GM12865 (cell line): ENCODE data around the gene DDX17.

Experiments
- DNase-seq: peaks from one replicate; pipeline ENCODE4 v3.0.0; 2010; ENCODE audit warnings: low read depth
- H3K4me3 ChIP-seq: 2 replicates; pipeline ENCODE4 v1.5.1; 2011; ENCODE audit warnings: mild to moderate bottlenecking, low read depth, low read length, control low read depth
- TF ChIP-seq, protein P1 (sequence below): IDR thresholded peaks from 2 replicates; pipeline ENCODE4 v1.5.1; 2011; ENCODE audit warnings: low read length, control low read depth, low read depth, inconsistent platforms; ENCODE audit not compliant: insufficient read depth; ENCODE audit errors: missing control alignments

The DDX17 gene

DNA sequence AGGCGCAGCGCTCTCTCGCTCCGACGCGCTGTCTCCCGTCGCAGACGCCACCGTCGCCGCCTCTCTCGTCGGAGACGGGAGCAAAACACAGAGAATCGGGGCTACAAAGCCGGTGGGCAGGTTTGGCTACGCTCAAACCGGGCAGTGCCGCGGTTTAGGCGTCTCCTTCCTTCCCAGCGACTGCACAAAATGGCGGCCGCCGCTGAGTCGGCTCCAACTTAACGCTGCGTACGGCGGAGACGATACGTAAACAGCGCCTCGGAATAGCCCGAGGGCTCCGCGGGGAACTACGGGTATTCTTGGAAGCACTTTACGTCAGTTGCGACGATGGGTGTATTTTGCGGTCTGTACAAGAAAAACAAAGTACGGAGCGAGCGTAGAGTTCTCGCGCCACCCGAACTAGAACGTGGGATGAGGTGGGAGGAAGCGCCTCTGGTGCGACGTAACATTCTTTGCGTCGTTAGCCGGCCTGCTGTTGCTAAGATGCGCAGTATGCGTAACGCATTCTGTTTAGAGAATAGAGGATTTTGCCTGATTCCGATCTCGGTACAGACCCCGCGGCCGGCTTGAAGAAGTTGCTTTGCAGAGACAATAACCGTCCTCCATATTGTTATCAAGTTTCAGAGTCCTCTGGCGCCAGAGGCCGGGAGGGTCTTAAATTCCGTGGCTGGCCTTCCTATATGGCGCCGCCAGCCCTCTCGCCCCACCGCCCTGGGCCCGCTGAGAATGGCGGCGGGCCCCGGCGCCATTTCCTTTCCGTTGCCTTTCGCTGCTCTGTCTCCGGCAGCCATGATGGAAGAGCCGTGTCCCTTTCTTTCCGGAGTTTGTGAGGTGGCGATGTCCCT, at the start of gene DDX17:
Gene DDX17 (minus strand): TSS at position 194 of the 845 bp plus-strand sequence.
- peak; percentile 95 for DNase-seq
- TF ChIP-seq, protein P1, sequence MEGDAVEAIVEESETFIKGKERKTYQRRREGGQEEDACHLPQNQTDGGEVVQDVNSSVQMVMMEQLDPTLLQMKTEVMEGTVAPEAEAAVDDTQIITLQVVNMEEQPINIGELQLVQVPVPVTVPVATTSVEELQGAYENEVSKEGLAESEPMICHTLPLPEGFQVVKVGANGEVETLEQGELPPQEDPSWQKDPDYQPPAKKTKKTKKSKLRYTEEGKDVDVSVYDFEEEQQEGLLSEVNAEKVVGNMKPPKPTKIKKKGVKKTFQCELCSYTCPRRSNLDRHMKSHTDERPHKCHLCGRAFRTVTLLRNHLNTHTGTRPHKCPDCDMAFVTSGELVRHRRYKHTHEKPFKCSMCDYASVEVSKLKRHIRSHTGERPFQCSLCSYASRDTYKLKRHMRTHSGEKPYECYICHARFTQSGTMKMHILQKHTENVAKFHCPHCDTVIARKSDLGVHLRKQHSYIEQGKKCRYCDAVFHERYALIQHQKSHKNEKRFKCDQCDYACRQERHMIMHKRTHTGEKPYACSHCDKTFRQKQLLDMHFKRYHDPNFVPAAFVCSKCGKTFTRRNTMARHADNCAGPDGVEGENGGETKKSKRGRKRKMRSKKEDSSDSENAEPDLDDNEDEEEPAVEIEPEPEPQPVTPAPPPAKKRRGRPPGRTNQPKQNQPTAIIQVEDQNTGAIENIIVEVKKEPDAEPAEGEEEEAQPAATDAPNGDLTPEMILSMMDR = no peak
- peak within 1 kb of the TSS; percentile 93 for H3K4me3 ChIP-seq

DNA sequence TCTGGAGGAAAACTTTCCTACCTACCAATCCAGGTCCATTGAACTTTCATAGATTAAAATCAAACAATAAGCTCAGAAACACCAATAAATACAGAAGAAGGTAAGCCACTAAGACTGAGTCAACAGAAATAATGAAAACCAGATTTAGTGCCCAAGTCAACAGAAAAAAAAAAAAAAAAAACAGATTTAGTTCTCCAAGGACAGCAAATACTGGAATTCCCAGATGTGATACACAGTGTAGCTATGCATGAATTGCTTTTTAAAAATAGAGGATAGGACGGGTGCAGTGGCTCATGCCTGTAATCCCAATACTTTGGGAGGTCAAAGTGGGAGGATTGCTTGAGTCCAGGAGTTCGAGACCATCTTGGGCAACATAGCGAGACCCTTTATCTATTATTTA, 48.2 kb upstream of the DDX17 start:
- TF ChIP-seq, protein P1 = no peak
- H3K4me3 ChIP-seq = no peak overlapping the region
- DNase-seq = no peak

DNA sequence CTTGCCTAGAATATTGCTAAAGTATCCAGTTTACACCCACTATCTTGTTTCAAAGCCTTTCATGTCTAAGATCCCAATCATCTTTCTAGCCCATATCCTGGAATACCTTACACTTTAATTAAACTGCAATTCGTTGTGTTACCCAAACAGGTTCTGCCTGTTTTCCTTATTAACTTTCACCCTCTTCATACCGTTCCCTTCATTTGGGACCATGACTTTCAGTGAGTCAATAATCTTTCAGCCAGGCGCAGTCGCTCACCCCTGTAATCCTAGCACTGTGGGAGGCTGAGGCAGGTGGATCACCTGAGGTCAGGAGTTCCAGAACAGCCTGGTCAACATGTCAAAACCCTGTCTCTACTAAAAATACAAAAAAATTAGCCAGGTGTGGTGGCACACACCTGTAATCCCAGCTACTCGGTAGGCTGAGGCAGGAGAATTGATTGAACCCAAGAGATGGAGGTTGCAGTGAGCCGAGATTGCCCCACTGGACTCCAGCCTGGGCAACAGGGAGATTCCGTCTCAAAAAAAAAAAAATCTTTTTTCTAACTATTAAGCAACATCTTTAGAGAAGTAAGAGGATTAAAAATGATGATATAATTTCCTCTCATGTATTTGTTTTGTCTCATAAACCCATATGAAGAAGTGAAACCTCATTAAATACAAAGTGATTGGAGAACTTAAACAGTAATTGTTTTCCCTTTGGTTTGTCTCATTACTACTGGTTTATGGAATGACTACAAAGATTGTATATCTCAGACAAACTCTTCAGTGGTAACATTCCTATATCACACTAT, 43.2 kb upstream of the DDX17 start:
- TF ChIP-seq, protein P1 = no peak
- H3K4me3 ChIP-seq = no peak overlapping the region
- no peak for DNase-seq

DNA sequence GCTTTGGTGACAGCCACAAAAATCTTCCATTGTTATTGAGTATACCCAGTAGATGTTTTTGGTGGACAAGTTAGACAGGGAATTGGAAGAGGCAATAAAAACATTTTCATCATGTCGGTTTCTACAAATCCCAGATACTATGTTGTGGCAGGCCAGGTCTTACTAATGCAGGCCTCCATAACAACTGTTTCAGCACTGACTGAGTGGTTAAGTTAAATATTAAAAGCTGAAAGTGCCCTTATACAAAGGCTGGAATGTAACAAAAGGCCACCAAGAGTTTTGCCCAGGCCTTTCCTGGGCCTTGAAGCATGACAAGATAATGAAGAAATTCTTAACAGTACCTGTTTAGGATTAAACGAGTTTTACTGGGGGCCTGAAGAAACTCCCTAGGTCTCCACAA, 34.6 kb upstream of the DDX17 start:
- TF ChIP-seq, protein P1 = no peak

DNA sequence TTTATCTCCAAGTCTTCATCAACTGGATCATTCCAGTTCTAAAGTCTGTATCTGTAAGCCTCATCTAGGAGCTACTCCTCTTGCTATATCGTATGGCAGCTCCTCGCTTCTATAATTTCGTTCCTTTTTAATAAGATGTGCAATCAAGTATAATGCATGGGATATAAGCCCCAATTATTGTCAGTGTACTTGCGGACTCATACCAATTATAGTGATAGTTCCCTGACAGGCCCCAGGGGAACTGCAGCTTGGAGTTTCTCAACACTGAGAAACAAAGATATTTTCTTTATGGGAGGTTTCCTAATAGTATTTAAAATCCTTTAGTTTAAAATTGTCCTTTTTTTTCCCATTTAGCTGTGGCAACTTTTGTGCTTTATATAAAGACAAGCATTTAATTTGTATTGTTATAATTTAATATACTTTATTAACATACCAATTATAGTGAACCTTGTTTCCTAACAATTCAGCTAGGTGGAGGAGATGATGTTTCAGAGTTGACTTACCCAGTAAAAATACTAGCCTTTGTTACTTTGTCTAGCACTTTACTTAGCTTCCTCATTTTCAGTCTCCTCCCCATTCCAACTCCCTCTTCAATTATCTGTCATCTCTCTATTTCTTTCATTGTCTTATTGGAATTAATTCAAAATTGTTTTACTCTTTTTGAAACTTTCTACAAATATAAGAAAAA, 25.3 kb upstream of the DDX17 start:
- TF ChIP-seq, protein P1 = no peak

More for the DNA sequence above, 34.6 kb upstream of the DDX17 start:
- H3K4me3 ChIP-seq = no peak overlapping the region
- DNase-seq = no peak

DNA sequence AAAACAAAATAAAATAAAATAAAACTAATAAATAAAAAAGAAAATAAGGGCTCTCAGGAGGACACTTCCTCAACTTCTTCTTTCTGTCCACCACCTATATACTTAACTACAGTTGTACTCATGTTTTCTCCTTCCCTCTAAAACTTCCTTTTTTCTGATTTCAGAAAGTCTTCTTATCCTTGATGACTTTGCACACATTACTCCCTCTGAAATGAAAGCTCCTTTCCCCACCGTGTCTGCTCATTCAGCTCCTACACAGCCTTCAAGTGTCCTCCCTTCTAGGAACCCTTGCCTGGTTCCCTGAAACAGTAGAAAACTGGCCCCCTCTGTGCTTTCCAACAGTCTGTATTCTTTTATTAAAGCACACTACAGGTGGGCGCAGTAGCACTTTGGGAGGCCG, 18.3 kb upstream of the DDX17 start:
- no peak for DNase-seq
- TF ChIP-seq, protein P1 = no peak
- H3K4me3 ChIP-seq = no peak overlapping the region

More for the DNA sequence above, 25.3 kb upstream of the DDX17 start:
- no peak for DNase-seq
- no peak overlapping the region for H3K4me3 ChIP-seq
